GM15510 (cell line): ENCODE results near the gene GPR55.

Experiments
- POLR2A ChIP-seq: IDR thresholded peaks from 3 replicates; pipeline ENCODE4 v1.6.1; 2011; ENCODE audit warnings: borderline replicate concordance; ENCODE audit not compliant: insufficient read length; ENCODE audit errors: extremely low read depth

Gene GPR55

GRCh38 chr2:230893841-230894781 lies 30.9 kb downstream of the GPR55 start:
- TF ChIP-seq POLR2A: no peak

- TF ChIP-seq POLR2A: no peak
Measured at GRCh38 chr2:230893338-230893737, 31.7 kb downstream of the GPR55 start.

- TF ChIP-seq POLR2A: no peak
Measured at GRCh38 chr2:230891509-230891908, 33.5 kb downstream of the GPR55 start.

DNA sequence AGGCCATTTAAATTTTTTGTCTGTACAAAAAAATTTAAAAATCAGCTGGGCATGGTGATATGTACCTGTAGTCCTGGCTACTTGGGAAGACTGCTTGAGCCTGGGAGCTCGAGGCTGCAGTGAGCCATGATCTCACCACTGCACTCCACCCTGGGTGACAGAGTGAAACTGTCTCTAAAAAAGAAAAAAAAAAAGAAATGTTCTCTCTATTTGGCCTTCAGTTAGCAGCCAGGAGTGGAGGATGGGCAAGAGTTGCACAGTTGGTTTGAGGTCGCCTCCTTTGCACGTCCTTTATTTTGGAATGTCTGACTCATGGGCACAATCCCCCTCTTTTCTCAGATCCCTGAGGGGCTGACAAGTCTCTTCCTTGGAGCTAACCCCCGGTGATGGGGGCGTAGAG lies 34.0 kb downstream of the GPR55 start:
- TF ChIP-seq POLR2A: no peak

DNA sequence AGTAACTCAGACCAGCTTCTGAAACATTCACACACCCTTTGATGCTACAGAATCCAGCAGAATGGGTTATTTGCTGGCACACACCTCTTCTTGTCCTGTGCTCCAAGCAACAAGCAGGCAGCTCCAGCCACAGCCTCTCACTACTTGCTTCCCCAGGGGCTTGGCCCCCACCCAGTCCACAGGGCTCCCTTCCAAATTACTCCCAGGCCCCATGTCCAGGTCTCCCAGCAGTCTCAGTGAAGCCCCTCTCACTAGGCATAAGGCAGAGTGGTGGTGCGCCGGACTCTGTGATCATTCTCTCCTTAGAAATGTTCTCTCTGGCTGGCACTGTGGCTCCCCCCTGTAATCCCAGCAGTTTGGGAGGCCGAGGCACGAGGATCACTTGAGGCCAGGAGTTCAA lies 34.4 kb downstream of the GPR55 start:
- TF ChIP-seq POLR2A: no peak

GRCh38 chr2:230889911-230890601 lies 35.0 kb downstream of the GPR55 start:
- TF ChIP-seq POLR2A: no peak

DNA sequence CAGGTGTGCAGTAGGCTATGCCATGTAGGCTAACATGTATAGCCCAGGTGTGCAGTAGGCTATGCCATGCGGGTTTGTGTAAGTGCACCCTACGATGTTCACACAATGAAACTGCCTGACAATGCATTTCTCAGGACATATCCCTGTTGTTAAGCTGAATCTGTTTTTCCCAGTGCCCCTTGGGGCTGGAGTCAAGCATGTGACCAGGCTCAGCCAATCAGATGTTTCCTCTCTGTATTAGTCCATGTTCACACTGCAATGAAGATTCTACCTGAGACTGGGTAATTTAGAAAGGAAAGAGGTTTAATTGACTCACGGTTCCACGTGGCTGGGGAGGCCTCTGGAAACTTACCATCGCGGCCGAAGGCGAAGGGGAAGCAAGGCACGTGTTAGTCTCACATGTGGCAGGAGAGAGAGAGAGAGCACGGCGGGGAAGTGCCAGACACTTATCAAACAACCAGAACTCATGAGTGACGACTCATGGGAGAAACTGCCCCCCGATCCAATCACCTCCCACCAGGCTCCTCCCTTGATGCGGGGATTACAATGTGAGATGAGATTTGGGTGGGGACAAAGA lies 36.1 kb downstream of the GPR55 start:
- no peak for TF ChIP-seq POLR2A

GRCh38 chr2:230887342-230887741 lies 37.7 kb downstream of the GPR55 start:
- TF ChIP-seq POLR2A: no peak

DNA sequence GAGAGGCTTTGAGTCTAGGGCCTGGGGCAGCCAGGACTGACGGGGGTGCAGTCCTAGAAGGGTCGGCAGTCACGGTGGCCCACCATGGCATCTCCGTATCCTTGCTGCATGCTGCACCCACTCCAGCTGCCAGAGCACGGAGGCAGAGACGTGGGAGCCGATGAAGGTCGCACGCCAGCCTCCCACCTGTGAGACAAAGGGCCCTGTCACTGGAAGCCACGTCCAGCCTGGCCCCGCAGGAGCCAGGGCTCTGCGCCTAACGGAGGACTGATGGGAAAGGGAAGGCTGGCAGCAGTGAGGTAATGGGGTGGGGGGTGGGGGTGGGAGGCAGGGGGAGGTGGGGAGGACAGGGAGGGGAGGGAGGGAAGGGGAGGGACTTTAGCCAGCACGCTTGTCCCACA lies 38.4 kb downstream of the GPR55 start:
- TF ChIP-seq POLR2A: no peak

DNA sequence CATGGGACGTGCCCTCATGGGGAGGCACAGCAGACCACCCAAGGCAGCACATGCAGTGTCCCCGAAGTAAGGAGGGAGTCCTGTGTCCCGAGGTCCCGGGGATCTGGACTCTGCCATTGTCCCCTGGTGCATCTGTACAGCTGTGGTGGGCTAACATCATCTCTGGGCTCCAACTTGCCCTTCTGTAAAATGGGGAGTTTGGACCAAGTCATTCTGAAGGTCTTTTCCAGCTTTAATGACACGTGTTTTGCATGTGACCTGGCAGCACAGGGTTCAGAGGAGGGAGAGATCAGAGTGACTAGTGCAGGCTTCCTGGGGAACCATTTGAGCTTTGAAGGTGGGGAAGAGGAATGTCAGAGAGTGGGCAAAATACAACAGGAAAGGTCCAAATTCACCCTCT lies 38.8 kb downstream of the GPR55 start:
- no peak for TF ChIP-seq POLR2A

DNA sequence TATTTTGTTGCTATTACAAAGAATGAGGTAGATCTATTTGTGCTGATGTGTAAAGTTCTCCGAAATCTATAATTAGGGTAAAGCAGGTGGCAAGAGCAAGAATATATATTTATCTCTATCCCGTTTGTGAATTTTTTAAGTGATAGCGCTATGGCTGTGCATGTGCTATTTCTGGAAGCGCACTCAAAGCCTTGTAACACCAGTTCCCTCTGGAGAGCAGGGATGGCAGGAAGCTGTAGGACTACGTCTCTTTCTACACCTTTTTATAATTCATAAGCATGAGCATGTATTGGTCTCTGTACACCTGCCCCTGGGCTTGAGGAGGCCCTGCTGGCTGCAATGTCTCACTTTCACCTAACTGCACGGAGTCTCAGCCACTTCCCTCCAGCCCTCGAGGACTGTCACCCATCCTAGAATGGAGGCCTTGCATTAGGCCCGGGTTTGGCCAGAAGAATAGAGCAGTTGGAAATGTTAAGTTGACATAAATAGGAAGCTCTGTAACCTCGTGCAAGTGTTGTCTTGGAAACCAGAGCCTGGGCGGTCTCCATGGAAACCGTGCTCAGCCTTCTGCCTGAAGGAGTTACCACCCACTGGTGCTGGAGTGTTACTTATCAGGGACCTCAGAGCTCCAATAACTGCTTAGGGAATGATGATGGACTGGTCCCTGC lies 39.4 kb downstream of the GPR55 start:
- no peak for TF ChIP-seq POLR2A

DNA sequence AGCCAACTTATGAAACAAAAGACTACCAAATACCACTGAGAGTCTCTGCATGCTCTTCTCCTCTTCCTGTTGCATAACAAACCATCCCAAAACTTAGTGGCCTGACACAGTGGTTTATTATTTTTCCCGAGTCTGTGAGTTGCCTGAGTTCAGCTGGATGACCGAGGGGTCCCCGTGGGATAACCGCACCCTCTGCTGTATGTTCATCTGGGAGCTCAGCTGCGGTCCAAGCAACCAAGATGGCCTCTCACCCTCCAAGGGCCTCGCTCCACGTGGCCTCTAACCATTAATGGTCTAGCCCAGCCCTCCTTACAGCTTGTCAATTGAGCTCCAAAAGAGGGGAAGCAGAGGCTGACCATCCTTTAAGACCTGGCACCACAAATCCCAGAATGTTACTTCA lies 43.2 kb downstream of the GPR55 start:
- TF ChIP-seq POLR2A: no peak

GRCh38 chr2:230879891-230880290 lies 45.2 kb downstream of the GPR55 start:
- no peak for TF ChIP-seq POLR2A

GRCh38 chr2:230879271-230879882 lies 45.7 kb downstream of the GPR55 start:
- no peak for TF ChIP-seq POLR2A
